OCI-LY3 (cell line): ENCODE measurements around the gene PTPRD.

Source experiments
- H2AFZ ChIP-seq: fragments of 200-600, 300-600 bp; shearing (Covaris generic); 2 replicates; pipeline ENCODE4 v1.6.0; 2014; ENCODE audit warnings: antibody characterized with exemption, low read depth, low read length
- H3K27ac ChIP-seq: fragments of 200-600, 300-600 bp; sonication (generic); 2 replicates; pipeline ENCODE4 v1.5.1; 2014; ENCODE audit warnings: mild to moderate bottlenecking, low read length, moderate library complexity, mixed read lengths
- H3K27me3 ChIP-seq: fragments of 200-600, 300-600 bp; sonication (generic); 2 replicates; pipeline ENCODE4 v1.6.1; 2014; ENCODE audit warnings: low read depth, low read length, mixed read lengths
- H3K36me3 ChIP-seq: fragments of 200-600, 300-600 bp; sonication (generic); replicated peaks from 2 replicates; pipeline ENCODE3; 2014; ENCODE audit warnings: low read depth, low read length, mixed read lengths
- H3K4me1 ChIP-seq: fragments of 300-600, 200-600 bp; sonication (generic); 2 replicates; pipeline ENCODE4 v1.6.1; 2014; ENCODE audit warnings: low read length, mixed read lengths
- H3K4me2 ChIP-seq: fragments of 200-600, 300-600 bp; sonication (generic); 2 replicates; pipeline ENCODE4 v1.6.1; 2014; ENCODE audit warnings: low read length, mixed read lengths
- H3K4me3 ChIP-seq: fragments of 300-600, 200-600 bp; sonication (generic); 2 replicates; pipeline ENCODE4 v1.5.1; 2014; ENCODE audit warnings: antibody characterized with exemption, mild to moderate bottlenecking, low read length, moderate library complexity
- H3K79me2 ChIP-seq: fragments of 300-600, 200-600 bp; shearing (Covaris generic); 2 replicates; pipeline ENCODE4 v1.6.1; 2014; ENCODE audit warnings: mild to moderate bottlenecking, low read length, mixed read lengths
- H3K9ac ChIP-seq: fragments of 300-600, 200-600 bp; shearing (Covaris generic); 2 replicates; pipeline ENCODE4 v1.6.0; 2014; ENCODE audit warnings: mild to moderate bottlenecking, low read length, moderate library complexity
- H3K9me3 ChIP-seq: fragments of 200-600, 300-600 bp; shearing (Covaris generic); 2 replicates; pipeline ENCODE4 v1.6.1; 2014; ENCODE audit warnings: low read length, mixed read lengths; ENCODE audit not compliant: insufficient read depth
- H4K20me1 ChIP-seq: fragments of 200-600, 300-600 bp; sonication (generic); 2 replicates; pipeline ENCODE4 v1.6.1; 2016; ENCODE audit warnings: low read length, mixed read lengths; ENCODE audit not compliant: insufficient read depth
- CTCF ChIP-seq: fragments of 200-600, 300-600 bp; sonication (generic); IDR thresholded peaks from 2 replicates; pipeline ENCODE4 v1.5.1; 2014; ENCODE audit warnings: antibody characterized with exemption, low read length, low read depth
- EZH2phosphoT487 ChIP-seq: fragments of 200-600 bp; shearing (Covaris generic); IDR thresholded peaks from 2 replicates; pipeline ENCODE4 v1.6.1; 2018; ENCODE audit warnings: antibody characterized with exemption, mixed run types, low read depth

The PTPRD gene

GRCh38 chr9:8400378-8400777 is 2212.4 kb downstream of the PTPRD start:
- Histone ChIP-seq H3K4me1 (no peaks in the 10 kb centered on the region), H4K20me1 (no peaks in the 10 kb centered on the region), H3K79me2 (no peaks in the 10 kb centered on the region), H3K36me3 (no peaks in the 10 kb centered on the region), H3K4me2 (no peak overlapping the region), H3K27me3 (no peaks in the 10 kb centered on the region), H2AFZ (no peak overlapping the region), H3K4me3 (no peak overlapping the region), H3K9me3 (no peaks in the 10 kb centered on the region), H3K9ac (no peak overlapping the region), H3K27ac (no peak overlapping the region)
- TF ChIP-seq EZH2phosphoT487 = no peak
- no peak for TF ChIP-seq CTCF

GRCh38 chr9:8395022-8395421 is 2217.8 kb downstream of the PTPRD start:
- no peaks in the 10 kb centered on the region for H3K9me3 ChIP-seq
- H3K9ac ChIP-seq = no peak overlapping the region
- no peaks in the 10 kb centered on the region for H4K20me1 ChIP-seq
- H3K4me3 ChIP-seq = no peak overlapping the region
- H3K36me3 ChIP-seq = no peaks in the 10 kb centered on the region
- H3K79me2 ChIP-seq = no peaks in the 10 kb centered on the region
- H3K4me1 ChIP-seq = no peaks in the 10 kb centered on the region
- no peak overlapping the region for H3K27ac ChIP-seq
- H3K27me3 ChIP-seq = no peaks in the 10 kb centered on the region
- H3K4me2 ChIP-seq = no peak overlapping the region
- H2AFZ ChIP-seq = no peak overlapping the region
- TF ChIP-seq CTCF (no peak), EZH2phosphoT487 (no peak)

GRCh38 chr9:8394341-8394740 is 2218.5 kb downstream of the PTPRD start:
- Histone ChIP-seq H2AFZ (no peak overlapping the region), H3K4me1 (no peaks in the 10 kb centered on the region), H3K9ac (no peak overlapping the region), H3K4me3 (no peak overlapping the region), H3K79me2 (no peaks in the 10 kb centered on the region), H3K4me2 (no peak overlapping the region), H3K27ac (no peak overlapping the region), H3K9me3 (no peaks in the 10 kb centered on the region), H3K36me3 (no peaks in the 10 kb centered on the region), H4K20me1 (no peaks in the 10 kb centered on the region), H3K27me3 (no peaks in the 10 kb centered on the region)
- TF ChIP-seq CTCF (no peak), EZH2phosphoT487 (no peak)

- Histone ChIP-seq H3K79me2 (no peaks in the 10 kb centered on the region), H2AFZ (no peak overlapping the region), H3K4me3 (no peak overlapping the region), H3K4me1 (no peaks in the 10 kb centered on the region), H3K4me2 (no peak overlapping the region), H3K27ac (no peak overlapping the region), H4K20me1 (no peaks in the 10 kb centered on the region), H3K9ac (no peak overlapping the region), H3K9me3 (no peaks in the 10 kb centered on the region), H3K36me3 (no peaks in the 10 kb centered on the region), H3K27me3 (no peaks in the 10 kb centered on the region)
- no peak for TF ChIP-seq EZH2phosphoT487
- no peak for TF ChIP-seq CTCF
Observed at GRCh38 chr9:8392866-8393265, 2219.9 kb downstream of the PTPRD start.
